GM21360 (cell line): ENCODE measurements around the gene DNTT.
A peak's percentile ranks its signal among the peaks of the same experiment; 100 is the strongest.

ENCODE experiments used
- ATAC-seq: cut with Tn5 transposase; IDR thresholded peaks from one replicate; pipeline ENCODE4 v1.9.1; 2021; ENCODE audit warnings: mild to moderate bottlenecking, moderate library complexity; ENCODE audit not compliant: unreplicated experiment

DNTT gene

DNA sequence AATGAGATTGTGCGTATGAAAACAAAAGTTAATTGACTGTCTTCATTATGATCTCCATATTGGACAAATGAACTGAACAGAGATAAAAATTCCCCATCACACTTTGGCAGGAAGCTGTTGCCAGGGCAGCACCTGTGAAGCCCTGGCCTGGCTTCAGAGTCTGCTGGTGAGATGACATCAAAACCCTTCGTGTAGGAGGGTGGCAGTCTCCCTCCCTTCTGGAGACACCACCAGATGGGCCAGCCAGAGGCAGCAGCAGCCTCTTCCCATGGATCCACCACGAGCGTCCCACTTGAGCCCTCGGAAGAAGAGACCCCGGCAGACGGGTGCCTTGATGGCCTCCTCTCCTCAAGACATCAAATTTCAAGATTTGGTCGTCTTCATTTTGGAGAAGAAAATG lies at the start of gene DNTT:
Gene DNTT, plus strand, starts transcription at position 205 of the 400 bp plus-strand sequence. Its CDS starts 64 bp downstream, at position 269.
- ATAC-seq, result no peak

DNA sequence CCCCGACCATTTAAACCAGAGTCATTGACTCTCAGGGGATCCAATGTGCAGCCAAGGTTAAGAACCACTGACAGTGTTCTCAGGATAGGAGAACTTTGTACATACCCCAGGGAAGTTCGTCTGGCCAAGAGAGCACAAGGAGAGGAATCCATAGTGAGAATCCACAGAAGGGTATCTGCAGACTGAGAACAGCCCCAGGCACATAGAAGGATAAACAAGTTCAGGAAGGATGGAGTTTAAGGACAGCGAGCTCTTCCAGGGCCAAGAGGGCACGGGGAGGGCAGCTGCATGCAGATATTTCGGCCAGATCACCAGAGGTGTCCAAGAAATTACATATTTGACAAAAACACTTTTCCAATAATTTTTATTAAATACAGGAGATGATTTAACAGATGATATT lies 49.3 kb upstream of the DNTT start:
- no peak for ATAC-seq

DNA sequence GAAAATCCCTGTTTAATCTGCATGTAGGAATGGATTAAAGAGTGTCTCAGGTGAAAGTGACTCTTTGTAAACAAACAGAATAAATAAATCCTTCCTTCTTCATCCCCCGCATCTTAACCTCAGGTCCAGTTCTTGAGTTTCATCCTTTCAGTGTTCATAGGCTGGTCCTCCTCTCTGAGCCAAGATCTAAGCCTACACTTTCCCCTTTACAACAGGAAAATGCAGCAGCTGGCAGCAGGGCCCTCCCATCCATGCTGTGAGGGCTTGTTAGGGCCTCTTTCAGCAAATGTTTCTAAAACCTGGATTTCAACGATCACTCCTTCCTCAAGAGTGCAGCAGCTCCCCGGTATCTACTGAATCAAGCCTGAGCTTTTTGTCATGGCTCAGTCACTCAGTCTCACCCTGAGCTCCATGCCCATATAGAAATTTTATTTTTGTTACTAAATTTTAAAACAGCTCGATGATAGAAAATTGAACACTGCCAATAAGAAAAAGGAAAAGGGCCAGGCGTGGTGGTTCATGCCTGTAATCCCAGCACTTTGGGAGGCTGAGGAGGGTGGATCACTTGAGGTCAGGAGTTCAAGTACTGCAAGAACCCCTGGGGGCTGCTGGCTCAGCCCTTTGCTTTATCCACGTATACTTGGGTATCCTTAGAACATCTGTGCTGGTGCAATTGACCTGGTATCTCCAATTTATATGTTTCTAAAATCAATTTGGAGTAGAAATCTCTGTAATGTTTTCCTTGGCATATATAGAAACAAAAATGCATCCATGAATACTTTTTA lies 48.5 kb upstream of the DNTT start:
- no peak for ATAC-seq

DNA sequence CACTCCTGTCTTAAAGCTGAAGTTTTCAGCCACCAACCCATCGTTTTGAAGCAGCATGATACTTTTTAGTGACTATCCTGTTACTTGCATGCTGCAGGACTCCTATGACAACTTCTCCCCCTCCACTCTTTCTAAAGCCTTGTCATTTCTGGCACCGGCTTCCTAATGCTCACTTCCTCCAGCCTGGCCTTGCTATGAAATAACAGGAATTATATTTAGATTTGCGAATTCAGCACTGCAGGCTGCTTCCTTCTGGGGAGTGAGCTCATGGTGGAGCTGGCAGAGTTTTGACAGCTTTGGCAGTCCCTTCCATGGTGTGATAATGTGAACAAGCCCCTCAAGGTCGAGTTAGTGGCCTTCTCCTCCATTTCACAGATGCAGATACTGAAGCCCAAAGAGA lies 46.3 kb upstream of the DNTT start:
- no peak for ATAC-seq

DNA sequence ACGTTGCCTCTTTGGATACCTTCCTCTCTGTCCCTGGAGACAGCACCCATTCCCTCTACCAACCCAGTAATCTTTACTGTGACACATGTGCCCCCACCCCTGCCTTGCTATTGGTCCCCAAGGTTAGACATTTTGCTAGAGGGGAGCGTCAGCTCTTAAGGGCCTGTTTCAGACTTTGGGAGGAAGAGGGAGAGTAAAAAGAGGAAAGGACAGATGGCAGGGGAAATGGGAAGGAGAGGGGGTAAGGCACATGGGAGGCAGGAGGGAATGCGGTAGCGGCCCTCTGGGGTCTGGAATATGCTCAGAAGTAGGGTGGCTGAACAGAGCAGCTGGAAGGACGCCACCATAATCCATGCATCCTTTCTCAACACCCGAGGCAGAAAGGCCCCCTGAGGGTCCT lies 45.1 kb upstream of the DNTT start:
- no peak for ATAC-seq

DNA sequence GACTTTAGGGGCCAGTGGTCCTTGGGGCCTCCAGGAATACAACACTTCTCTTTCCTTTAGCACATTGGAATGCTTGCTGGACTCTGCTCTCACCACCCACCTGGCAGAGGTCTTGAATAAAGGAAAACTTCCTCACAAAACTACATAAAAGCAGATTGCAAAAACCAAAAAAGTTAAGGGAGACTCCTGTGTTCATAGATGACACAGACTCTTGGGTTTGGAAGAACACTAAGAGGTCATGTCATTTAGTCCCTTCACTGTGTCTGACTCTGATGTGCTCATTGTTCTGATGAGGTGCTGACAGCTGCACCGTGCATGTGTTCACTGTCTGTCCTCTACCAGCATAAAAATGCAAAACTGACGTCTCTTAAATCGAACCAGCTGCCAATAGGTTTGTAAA lies 44.2 kb upstream of the DNTT start:
- ATAC-seq, result no peak

DNA sequence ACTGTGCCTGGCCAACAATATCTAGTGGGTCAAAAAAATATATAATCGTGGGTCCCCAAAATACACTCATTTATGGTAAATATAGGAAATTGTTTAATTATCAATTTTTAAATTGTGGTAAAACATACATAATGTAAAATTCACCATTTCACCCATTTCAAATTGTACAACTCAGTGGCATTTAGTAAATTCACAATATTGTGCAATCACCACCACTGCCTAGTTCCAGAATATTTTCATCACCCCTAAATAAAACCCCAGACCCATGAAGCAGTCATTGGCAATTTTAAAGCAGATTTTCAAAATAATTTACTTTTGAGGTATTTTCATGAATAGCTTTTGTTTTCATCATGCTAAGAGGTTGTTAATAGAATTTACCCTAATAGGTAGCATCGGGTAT lies 43.1 kb upstream of the DNTT start:
- ATAC-seq, result no peak

DNA sequence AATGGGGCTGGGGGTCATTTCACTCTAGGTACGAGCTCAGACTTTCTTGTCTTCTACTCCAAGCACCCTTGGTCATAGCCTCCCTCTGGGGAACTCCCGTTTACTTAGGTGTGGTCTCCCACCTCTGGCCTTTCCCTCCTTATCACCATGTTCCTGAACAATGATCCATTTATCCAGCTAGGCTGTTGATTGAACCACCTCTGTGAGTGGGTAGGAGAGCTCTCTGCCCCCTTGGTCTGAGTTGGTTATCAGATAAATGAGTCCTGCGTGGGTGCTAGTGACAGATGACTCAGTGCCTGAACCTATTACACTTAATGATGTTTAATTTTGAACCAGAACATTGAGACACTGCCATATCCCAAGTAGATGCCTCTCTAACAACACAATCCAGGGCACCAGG lies 42.3 kb upstream of the DNTT start:
- no peak for ATAC-seq

DNA sequence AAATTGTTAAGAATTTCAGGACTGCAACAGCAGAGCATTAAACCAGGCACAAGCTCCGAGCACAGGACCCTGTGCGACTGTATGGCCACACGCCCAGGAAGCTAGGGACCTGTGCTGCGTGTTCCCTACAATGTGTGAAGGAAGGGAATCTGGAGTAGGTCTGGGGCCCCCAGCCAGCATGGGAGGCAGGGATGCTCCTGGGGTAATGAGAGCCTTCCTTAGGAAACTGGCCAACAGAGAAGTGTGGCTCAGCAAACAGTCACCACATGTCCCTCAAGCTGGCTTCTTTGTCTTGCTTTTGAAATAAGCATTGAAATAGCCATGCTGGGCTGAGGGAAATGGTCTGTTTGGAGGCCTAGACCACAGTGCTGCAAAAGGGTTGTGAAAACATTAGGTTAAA lies 41.1 kb upstream of the DNTT start:
- no peak for ATAC-seq

DNA sequence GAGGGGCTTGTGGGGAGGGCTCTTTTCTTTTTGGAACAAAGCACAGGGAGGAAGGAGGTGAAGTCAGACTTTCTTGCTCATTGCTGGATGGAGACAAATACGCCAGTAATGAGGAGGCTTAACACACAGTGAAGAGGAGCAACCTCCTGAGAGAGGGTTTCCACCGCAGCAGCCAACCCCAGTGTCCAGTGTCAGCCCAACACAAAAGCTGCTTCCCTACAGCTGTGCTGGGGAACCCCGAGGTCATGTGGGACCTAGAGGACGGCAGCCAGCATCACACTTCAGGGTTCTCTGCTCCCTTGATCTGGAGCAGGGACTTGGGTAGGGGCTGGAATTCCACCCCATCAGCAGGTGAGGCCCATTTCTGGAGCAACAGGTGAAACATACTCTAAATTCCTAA lies 40.6 kb upstream of the DNTT start:
- ATAC-seq, result no peak

DNA sequence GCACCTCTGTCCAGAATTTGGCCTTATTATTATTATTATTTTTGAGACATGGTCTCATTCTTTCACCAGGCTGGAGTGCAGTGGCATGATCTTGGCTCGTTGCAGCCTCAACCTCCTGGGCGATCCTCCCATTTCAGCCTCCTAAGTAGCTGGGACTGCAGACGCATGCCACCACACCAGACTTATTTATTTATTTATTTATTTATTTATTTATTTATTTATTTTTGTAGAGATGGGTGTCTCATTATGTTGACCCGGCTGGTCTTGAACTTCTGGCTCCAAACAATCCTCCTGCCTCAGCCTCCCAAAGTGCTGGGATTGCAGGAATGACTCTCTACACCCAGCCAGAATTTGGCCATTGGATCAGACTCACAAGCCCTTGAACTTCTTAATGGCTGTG lies 39.3 kb upstream of the DNTT start:
- no peak for ATAC-seq

DNA sequence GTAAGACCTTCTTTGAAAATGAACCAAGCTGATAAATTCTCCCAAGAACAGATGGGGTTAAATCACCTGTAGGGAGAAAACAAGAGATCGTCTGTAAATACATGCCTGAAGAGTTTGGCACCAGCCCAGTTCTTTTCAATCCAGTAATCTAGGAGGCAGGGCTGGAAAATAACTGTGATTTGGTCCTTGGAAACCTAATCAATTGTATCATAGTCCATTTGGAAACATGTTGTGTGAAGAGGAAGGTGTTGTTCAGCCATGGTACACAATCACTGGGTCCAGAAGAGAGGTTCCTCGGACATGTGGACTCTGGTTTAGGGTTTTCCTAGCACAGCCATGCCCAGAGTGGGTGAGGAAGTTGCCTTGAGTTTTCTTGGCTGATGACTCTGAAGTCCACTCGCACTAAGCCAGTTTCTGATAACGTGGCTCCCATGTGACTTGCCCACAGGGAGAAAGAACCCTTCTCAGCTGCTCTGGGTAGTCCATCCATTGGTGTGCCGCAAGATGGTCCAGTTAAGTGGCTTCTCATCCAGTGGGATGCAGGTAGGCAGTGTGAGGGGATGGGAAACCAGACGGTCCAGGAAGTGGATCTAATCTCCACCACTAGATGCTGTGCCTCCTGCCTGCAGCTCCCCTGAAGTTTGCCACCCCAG lies 38.0 kb upstream of the DNTT start:
- no peak for ATAC-seq

DNA sequence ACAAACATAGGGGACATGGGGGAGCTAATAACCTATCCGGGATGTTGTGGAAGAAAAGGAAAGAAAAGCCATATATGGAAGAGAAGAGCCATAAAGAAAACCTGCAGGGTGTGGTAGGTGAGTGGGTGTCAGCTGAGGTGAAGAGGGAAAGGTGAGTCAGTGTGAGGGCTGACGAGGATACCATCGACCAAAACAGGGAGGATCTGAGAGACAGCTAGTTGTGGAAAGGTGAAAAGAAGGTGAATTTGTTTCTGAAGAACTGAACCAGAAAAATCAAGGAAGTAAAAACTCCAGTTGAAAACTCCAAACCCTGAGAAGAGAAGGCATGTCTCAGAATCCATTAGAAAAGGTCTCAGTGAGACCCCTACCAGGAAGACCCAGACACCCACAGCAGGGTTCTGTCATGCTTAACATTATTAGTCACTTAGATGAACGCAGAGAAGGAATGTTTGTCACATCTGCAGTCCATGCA lies 37.0 kb upstream of the DNTT start:
- ATAC-seq, result no peak

DNA sequence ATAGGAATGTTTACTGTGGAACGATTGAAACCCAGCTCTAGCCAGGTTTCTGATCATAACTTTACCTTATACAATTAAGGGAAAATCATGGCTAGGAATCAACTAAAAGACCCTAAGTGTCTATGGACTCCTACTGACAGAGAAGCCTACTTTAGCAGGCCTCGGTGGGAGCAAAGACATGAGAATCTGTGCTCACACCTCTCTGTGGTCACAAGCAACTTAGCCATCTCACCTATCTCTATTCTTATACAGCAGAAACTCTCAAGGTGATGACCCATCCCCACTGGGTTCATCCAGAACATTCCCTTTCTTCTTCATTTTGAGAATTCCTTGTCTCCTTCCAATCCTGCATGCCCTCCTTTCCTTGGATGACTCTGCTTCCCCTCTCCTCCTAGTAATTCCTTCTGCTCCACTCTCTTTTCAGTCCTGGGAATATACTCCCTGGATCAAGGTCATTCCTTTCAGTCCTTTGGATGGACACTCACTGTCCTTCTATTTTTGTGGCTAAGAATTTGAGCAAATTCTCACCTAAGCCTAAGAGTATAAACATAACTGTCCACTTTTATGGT lies 35.8 kb upstream of the DNTT start:
- no peak for ATAC-seq

DNA sequence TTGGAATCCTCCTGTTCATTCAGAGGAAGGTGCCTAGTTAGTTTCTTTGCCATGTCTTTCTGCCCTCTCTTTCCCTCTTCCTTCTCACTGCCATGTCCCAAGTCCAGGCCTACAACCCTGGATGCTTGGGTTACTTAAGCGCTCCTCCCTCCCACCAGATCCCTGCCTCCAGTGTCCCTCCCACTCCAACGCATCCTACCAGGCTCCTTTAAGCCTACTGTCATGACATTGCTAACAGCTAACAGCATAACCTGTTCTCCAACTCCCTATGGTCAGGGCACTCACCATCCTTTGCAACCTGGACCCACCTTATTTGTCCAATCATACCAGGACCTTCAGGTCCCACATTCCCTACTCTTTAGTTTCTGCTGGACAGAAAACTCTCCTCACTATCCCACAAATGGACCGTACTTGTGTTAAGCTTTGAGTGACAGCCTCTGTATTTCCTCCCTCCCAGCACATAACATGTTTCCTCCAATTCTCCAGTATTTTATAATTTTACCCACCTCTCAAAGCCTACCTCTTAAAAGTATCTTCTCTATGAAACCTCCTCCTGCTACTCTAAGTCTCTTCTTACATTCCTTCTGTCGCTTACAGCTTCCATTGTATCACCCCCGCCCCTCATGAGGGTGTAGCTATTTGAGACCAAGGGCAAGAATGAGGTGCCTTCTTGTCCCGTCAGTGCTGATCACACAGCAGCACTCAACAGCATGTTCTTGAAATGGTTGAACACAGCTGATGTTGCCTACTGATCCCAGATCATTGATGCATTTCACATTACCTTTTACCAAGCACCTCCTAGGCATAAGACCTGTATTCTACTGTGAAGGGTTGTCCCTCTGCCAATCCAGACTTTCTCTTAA lies 34.6 kb upstream of the DNTT start:
- ATAC-seq, result no peak

DNA sequence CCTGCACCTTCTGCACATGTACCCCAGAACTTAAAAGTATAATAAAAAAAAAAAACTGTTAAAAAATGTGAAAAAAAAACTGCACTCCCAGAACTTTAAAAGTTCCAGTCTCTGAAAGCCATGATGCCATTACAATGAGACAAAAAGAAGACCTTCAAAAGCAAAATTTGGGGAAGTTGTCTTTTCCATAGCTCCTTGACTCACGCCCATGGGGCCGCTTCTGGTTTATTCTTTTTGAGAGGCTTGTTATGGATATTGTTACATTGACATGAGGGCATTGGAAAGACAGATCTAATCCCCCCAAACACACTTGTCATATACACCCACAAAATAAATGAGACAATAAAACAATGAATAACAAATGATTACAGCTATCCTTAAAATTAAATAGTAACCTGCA lies 33.7 kb upstream of the DNTT start:
- no peak for ATAC-seq

DNA sequence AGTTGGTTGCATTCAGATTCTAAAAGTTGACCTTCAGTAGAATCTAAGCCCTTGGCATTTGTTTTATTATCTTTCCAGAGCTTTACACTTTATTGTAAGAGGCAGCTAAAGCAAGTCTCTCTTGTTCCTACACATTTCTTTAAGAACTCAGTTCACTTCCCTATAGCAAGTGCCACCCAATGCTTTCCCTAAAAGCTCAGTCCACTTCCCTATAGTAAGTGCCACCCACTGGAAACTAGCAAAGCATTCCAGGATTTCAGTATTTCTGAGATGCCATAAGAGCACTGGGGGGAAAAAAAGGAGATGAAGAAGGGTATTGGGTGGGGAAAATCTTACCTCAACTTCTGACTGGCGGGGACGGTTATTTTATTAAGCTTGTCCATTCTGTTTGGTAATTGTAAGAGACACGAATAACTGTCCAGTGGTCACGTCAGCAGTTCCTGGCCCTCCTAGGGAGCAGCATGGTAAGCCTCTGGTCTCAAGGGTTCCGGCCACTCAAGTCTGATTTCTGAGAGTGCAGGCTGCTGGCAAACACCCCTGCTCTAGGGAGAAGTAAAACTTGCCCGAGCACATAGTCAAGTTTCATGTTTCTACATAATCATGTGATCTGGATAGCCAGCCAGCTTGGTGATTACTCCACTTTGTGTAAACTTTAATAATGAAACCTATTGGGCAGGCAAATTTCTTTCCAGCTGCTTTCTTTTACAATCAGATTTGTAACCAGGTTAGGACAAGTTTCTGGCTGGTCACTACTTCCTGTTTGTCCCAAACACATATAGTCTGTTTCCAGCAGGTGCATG lies 33.0 kb upstream of the DNTT start, which contains the start of gene BLNK:
Gene BLNK, minus strand, starts transcription at position 554 of the 800 bp plus-strand sequence. Its CDS starts 171 bp downstream, at position 383.
- ATAC-seq, result peak; percentile 65

DNA sequence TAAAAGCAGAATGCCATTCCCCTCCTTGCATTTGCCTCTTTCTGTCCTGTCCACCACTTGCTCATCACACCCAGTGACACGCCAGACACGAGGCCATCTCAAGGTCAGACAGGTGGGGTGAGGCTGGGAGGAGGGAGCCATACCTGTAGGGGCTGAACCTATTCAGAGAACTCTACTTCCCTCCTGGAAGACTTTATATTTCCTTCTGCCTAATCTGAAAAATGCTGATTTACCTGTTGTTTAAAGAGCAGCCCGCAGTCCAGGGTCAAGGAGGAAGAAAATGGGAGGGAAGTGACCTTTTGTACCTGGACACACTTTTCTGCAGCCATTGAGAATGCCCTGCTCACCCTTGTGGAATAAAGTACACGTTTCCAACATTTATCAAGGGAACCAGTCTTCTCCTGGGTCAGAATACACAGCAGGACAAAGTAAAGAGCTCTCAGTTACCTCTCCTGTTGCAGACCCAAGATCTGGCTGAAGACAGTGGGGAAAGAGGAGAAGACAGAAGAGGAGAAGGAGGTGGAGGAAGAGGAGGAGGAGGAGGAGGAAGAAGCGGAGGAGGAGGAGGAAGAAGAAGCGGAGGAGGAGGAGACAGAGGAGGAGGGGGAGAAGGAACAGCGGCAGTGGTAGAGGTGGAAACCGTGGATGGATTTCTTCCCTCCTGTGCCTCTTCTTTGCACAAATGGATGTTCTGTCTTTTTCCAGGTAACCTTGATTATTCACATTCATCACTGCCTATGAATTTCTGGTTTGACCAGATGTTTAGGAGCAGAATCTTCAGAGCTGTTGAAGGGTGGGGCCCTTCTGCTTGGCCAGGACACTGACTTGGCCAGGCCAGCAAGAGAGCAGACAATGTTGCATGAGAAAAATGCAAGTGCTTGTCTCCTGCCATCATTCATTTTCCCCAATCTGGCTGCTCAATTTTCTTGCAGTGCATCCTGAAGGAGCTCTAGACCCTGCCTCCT lies 31.6 kb upstream of the DNTT start:
- no peak for ATAC-seq
